GM12891 (cell line): ENCODE data around the gene HAPSTR1.

Experiments used
- POLR2A ChIP-seq: IDR thresholded peaks from 2 replicates; pipeline ENCODE4 v1.6.1; 2011; ENCODE audit warnings: low read depth, low read length, control low read depth
- POLR2AphosphoS5 ChIP-seq: IDR thresholded peaks from 2 replicates; pipeline ENCODE4 v1.6.1; 2011; ENCODE audit warnings: low read depth, low read length, control low read depth
- TAF1 ChIP-seq: IDR thresholded peaks from 2 replicates; pipeline ENCODE4 v1.6.1; 2011; ENCODE audit warnings: low read depth, low read length, control low read depth

- TF ChIP-seq POLR2A, result no peak
- TF ChIP-seq POLR2AphosphoS5, result no peak
- TF ChIP-seq TAF1, result no peak
Measured at GRCh38 chr16:9046667-9047055, 44.8 kb upstream of the HAPSTR1 start.
